GM19238 (cell line): ENCODE results near the gene SOAT1.
A peak's percentile ranks its signal among the peaks of the same experiment; 100 is the strongest.
"Not testable (repeated sequence)": the region's sequence is repeated elsewhere in the genome, so short reads cannot be mapped to it uniquely, and the experiment has no call there.

ENCODE experiments used
- DNase-seq: peaks from one replicate; pipeline ENCODE4 v3.0.0; 2011; ENCODE audit warnings: low spot score; ENCODE audit not compliant: insufficient read length

The SOAT1 gene

DNA sequence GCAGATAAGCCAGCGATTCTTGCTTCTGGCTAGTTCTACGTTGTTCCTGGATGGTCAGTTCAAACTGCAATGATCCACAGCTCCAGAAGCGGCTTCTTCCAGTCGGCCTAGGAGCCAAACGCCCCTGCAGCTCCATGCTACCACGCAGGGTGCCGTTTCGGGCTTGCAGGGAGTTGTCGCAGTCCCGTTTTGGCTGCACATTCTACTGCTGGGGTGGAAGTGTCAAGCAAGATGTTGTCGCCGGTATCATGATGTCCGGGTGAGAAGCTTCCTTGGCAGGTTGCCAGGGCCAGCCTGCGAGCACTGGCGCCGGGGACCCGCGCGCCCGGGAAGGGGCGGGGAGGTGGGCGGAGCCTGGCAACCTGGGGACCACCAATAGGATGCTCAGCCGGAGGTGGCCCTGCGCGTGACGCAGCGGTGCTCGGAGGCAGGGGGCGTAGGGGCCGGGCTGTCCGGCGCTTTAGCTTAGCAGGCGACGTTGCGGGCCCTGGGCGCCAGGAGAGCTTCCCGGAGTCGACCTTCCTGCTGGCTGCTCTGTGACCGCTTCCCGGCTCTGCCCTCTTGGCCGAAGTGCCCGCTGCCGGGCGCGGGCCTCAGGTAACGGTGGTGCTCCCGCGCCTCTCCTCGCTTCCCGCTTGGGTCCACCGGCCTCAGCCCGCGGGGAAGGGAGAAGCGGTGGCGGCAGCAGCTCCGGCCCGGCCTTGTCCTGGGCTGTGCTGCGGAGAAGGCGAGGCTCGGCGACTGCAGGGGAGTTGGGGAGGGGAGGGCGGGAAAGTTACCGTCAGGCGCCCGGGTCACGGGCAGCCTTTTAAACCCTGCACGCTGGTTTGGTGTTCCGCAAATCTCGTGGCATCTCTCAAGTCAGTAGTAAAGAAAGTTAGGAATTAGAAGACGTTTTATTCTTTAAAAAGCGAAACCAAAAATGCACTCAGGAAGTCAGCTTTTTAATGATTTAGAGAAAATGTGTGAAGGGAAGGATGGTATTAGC is at the start of gene SOAT1:
Gene SOAT1, plus strand, starts transcription at position 458 of the 988 bp plus-strand sequence. CDS start 8,888 bp downstream, outside the sequence.
- peak; percentile 80 for DNase-seq

DNA sequence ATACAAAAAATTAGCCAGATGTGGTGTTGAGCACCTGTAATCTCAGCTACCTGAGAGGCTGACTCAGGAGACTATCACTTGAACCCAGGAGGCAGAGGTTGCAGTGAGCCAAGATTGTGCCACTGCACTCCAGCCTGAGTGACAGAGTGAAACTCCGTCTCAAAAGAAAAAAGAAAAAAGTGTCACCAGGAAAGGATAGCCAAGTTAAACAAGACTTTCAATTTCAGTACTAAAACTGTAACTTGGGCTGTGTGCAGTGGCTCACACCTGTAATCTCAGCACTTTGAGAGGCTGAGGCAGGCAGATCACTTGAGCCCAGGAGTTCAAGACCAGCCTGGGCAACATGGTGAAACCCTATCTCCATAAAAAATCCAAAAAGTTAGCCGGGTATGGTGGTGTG is 48.2 kb upstream of the SOAT1 start:
- not testable (repeated sequence) for DNase-seq

DNA sequence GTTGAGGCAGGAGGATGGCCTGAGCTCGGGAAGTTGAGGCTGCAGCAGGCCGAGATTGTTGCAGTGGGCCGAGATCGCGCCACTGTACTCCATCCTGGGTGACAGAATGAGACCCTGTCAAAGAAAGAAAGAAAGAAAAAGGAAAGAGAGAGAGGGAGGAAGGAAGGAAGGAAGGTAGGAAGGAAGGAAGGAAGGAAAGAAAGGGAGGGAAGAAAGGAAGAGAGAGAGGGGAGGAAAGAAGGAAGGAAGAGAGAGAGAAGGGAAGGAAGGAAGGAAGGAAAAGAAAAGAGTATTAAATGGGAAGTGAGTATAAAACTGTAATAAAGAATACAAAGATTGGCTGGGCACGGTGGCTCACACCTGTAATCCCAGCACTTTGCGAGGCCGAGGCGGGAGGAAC is 45.7 kb upstream of the SOAT1 start:
- DNase-seq = no peak

DNA sequence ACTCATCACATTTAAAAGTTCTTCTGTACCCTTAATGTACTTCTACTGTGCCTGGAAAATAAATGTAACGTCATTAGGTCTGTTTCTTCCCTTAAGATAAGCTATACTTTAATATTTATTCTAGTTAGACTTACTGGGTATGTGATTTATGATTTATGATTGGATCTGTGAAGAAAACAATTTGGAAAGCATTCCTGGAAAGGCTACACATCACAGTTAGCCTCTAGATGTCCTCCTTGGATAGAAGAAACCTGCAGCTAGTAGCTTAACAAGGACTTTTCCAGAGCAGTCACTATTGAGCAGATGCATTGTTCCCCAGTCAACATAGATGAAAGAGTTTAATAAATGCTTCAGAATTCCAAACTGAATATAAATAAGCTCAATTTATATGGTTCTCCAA is 41.9 kb upstream of the SOAT1 start:
- DNase-seq = no peak

DNA sequence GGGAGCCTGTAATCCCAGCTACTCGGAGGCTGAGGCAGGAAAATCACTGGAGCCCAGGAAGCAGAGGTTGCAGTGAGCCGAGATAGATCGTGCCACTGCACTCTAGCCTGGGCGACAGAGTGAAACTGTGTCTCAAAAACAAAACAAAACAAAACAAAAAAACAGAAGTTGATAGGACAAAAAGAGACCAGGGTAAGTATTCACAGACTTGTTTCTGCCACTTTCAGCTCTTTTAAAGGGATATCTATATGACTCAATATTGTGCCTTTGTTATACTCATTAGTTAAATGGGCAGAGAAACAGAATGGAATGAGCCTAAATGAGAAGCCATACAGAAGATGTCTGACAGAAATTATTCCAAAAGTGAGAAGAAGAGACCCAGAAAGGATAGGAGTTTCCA is 41.0 kb upstream of the SOAT1 start:
- DNase-seq = no peak

DNA sequence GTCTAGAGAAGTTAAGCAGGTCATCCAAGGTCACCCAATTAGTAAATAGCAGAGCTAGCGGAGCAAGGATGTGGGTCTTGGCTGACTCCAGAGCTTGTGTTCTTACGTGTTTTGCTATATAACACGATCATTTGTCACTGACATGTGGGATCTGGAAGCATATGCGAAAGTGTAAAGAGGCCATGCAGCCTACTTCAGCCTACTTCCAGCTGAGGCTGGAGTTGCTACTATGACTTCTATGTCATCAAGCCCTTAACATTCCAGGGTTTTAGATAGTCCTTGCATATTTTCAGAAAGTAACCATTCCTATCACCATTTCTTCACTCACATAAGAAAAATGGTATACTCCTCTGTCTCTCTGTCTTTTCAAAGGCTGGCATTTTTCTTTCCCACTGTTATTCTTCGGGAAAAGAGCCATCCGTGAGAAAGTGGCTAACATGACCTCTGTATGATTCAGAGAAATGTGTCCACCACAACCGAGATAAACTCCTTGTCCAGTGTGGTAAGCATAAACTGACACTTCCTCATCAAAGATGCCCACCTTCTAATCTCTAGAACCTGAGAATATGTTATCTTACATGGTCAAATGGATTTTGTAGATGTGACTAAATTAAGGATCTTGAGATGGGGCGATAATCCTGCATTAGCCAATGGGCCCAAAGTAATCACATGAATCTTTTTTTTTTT is 40.2 kb upstream of the SOAT1 start:
- no peak for DNase-seq

DNA sequence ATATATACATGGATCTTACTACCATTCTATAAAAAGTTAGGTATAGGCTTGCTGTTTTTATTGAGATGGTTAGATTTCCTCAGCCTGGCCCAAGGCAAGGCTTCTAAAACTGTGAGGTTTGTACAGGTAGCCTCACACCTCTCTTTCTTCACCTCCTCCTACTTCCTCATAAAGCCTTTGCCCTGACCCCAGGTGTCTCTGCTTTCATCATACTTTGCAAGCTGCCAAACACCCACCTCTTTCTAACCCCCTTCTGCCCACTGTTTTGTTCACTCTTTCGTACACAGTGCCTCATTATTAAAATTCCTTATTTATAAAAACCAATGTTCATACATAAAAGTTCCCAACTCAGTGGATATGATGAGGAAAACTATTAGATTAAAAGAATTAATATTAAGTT is 31.4 kb upstream of the SOAT1 start:
- DNase-seq = no peak

DNA sequence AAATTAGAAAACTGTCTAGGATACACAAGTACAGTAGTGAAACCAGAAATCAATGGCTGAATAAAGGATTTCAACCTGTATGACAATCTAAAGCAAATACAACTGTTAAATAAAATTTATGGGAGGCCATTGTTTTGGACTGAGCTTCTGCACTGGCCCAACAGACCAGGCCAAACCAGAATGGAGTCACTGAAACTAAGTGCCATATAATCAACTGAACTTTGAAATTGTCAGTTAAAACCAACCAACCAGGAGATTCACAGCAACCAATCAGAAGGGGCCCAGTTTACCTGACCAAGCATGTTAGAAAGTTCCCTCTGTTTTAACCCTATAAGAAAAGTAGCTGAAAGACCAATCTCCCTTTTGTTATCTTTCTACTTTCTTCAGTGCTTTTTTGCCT is 30.5 kb upstream of the SOAT1 start:
- DNase-seq = no peak

DNA sequence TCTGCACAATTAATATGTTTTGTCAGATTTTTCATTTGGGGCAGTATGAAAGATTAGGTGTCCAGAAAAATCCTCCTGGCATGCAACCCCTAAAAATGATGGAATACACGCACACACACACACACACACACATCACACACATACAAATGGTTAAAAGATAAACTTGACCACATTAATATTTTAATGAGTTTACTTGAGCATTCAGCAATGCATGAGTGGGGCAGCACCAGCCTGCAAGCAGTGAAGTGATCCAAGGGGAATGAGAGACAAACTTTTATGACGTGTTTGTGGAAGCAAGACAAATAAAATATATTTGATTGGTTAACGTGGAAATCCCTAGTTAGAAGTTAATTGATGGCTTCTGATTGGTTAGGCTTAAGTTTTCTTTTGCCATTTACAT is 29.1 kb upstream of the SOAT1 start:
- no peak for DNase-seq

DNA sequence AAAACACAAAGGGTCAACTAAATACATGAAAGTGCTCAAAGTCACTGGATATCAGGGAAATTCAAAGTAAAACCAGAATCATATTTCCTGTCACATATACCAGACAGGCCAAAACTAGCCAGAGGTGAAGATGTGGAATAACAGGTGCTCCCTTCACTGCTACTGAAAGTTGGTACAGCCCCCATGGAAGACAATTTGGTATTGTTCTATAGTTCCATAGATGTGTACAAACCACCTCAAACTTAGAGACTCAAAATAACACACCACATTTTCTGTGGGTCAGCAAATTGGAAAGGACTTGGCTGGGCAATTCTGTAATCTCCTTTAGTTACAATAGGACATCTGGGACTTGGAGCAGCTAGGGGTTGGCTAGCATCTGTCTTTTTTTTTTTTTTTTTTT is 24.5 kb upstream of the SOAT1 start:
- no peak for DNase-seq

DNA sequence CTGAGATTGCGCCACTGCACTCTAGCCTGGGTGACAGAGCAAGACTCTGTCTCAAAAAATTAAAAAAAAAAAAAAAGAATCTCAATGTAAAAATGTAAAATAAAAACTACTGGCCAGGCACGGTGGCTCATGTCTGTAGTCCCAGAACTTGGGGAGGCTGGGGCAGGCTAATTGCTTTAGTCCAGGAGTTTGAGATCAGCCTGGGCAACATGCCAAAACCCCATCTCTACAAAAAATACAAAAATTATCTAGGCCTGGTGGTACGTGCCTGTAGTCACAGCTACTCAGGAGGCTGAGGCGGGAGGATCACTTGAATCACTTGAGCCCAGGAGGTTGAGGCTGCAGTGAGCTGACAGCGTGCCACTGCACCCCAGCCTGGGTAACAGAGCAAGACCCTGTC is 19.2 kb upstream of the SOAT1 start:
- DNase-seq = not testable (repeated sequence)

DNA sequence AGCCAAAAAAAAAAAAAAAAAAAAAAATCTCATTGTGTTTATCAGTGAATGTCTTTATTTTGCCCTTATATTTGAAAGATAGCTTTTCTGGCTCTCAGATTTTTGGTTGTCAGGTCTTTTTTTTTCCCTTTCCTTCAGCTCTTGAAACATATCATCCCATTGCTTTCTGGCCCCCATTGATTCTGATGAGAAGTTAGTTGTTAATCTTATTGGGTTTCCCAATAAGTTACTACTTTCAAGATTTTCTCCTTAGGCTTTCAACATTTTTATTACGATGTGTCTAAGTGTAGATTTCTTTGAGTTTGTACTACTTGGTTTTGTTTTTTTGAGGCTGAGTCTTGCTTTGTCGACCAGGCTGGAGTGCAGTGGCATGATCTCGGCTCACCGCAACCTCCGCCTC is 14.7 kb upstream of the SOAT1 start:
- no peak for DNase-seq

DNA sequence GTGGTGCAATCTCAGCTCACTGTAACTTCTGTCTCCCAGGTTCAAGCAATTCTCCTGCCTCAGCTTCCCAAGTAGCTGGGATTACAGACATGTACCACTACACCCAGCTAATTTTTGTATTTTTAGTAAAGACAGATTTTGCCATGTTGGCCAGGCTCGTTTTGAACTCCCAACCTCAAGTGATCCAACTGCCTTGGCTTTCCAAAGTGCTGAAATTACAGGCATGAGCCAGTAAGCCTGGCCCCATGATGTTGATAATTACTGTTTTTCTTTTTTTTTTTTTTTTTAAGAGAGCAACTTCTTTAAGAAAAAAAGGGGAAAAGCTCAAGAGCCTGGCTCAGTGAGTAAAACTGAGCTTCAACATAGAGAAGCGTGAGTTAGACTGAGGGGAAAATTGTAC is 9.6 kb upstream of the SOAT1 start:
- DNase-seq = no peak

DNA sequence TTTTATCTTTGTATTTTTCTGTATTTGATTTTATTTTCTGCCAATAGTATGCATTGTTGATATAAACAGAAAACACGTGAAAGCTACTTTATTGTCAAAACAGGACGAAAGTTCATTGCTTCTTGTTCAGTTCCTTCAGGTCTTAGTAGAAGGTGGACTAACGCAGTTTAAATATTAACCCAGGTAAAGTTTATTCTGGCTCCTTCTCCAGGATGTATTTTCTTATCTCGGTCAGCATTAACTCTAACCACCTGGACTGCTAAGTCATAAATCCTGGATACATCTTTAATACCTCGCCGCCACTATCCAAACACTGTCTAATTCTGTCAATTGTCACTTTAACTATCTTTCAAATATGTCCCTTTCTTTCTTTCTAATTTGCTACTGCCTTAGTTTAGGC is 5.7 kb upstream of the SOAT1 start:
- DNase-seq = no peak

DNA sequence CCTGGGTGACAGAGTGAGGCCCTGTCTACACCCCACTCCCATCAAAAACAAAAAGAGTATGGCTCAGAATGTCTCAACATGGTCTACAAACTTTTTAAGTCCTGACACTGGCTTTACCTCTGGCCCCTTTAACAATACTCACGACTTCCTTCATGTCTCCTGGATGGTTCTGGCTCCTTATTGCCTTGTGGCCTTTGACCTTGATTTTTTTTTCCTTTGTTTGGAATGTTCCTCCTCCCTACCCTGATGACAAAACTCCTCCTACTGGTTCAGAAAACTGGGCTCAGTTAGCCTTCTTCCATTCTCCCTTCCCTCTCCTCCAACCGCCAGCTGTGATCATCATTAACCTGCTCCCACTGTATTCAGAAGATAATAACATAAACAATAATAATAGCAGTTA is 4.6 kb upstream of the SOAT1 start:
- no peak for DNase-seq

DNA sequence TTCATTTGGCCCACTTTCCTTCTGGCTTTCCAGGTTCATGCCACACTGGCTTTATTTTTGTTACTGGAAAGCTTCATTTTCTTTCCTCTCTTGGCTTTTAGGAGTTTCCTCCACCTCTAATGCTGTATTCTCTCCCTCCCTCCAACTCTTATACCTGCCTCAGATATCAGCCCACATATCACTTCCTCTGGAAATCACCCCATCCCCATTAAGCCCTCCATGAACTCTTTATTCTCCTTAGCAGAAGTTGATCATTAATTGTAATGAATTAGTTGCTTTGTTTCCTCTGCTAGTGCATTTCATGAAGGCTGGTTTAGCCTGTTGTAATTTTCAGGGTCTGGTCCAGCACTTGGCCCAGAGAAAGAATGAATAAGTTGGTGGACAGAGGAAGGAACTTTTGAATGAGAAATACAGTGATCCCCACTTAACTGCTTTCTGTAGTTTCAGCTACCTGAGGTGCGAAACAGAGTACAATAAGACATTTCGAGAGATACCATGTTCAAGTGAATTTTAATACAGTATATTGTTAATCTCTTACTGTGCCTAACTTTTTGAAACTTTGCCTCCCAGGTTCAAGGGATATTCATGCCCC is 1.7 kb downstream of the SOAT1 start:
- no peak for DNase-seq

DNA sequence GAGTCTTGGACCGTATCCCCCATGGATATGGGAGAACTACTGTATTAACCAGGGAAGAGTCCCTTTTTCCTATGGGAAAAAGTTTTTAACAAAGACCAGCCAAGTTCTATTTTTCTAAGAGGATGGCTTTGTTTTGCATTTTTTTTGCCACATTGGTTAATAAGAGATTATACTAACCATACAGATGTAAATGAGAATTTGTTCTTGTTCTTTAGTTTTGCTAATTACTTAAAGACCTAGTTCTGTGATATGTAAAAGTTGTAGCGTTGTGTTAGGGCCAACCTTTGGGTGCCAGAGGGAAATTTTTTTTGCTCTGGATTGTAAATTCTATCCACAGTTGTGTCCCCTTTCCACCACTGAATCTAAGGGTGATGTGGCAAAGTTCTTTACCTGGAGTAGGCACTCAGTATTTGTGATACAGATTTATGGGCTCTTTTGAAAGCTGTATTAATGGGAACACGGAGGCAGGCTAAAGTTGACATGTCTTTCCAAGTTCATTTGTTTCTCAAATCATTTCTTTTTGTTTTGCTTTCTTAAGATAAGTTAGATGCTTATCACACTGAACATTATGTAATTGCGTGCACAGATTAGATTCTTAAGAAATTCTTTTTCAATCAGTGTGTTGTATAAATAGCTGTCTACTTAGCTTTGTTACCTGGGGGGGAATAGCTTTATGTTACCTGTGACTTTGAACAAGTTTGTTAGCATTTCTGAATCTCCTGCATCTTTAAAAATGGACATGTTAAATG is 2.9 kb downstream of the SOAT1 start:
- DNase-seq = no peak

DNA sequence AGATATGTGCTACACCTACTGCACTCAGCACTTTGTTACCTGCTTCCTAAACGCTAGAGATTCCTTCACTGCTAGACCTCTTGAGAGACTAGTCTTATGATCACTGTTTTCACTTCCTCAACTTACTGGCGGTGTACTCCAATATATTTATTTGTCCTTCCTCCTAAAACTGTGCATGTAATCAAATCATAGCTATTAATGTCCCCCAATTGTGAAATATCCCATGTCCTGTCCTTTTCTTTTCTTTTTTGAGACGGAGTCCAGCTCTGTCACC is 3.4 kb downstream of the SOAT1 start:
- DNase-seq = no peak

DNA sequence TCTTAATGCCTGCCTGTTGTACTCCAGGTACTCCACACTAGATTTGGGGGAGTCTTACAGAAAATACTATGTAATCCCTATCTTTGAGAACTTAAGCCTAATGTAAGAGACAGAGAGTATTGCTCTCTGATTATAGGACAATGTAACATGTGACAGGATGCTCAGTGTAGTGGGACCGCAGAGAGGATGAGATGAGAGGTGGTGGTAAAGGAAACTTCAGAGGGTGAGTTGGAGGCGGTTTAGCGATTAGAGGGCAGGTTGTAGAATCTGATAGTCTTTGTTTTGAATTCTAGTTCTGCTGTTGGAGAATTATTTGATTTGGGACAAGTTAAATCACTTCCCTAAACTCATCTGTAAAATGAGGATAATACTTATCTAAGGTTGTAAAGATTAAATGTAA is 5.4 kb downstream of the SOAT1 start:
- DNase-seq = no peak

DNA sequence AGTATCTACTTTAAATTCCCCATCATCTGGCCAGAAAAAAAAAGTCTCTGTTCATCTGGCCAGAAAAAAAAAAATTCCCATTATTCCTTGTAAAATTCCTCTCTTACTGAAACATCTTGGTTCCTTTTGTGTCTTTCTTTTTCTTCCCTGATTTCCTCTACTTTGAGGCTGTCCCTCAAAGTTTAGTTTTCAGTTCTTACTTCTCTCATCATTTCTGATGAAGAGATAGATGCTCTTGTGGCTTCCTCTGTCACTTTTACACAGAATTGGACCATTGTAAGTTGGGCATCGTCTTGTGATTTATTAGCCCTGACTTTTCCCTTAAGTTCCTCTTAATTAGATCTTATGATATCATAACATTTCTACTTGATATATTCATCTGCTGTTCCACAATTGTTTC is 6.5 kb downstream of the SOAT1 start:
- no peak for DNase-seq

DNA sequence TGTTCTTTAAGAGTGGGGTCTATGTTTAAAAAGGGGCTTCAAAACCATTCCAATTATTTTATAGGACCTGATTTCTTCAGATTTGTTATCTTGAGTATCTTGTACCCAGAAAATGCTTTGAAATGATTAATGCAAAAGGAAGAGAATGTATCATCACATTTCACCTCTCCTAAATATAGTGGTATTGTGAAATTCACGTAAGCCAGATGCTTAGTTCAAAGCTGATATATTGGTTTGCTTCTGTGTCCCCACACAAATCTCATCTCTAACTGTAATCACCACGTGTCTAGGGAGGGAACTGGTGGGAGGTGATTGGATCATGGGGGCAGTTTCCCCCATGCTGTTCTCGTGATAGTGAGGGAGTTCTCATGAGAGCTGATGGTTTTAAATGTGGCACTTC is 8.5 kb downstream of the SOAT1 start:
- DNase-seq = no peak
